ENCODE results near the gene RUNX1.

RUNX1 gene

GRCh38 chr21:34987501-34988072 lies 61.5 kb downstream of the RUNX1 start:
- Histone ChIP-seq H3K4me3 (ENCODE audit: low read depth, low read length) (no peak overlapping the region), H3K36me3 (no peaks in the 10 kb centered on the region), H3K27me3 (ENCODE audit: insufficient read depth, low read depth, severe bottlenecking) (peaks cover 98% of the 10 kb centered on the region), H3K27ac (no peak overlapping the region), H3K9me3 (ENCODE audit: severe bottlenecking) (no peaks in the 10 kb centered on the region)
- no peak for DNase-seq
- no peak for TF ChIP-seq CTCF (IDR thresholded peaks at IDR 0.05; ENCODE audit: low read depth, low read length)

GRCh38 chr21:34986561-34987500 lies 62.3 kb downstream of the RUNX1 start:
- no peak for TF ChIP-seq CTCF (IDR thresholded peaks at IDR 0.05; ENCODE audit: low read depth, low read length)
- Histone ChIP-seq H3K27ac (no peak overlapping the region), H3K4me3 (ENCODE audit: low read depth, low read length) (no peak overlapping the region), H3K9me3 (ENCODE audit: severe bottlenecking) (no peaks in the 10 kb centered on the region), H3K27me3 (ENCODE audit: insufficient read depth, low read depth, severe bottlenecking) (peaks cover 99% of the 10 kb centered on the region), H3K36me3 (no peaks in the 10 kb centered on the region)
- DNase-seq, result no peak

- no peak for TF ChIP-seq CTCF (IDR thresholded peaks at IDR 0.05; ENCODE audit: low read depth, low read length)
- peaks cover 97% of the 10 kb centered on the region for H3K27me3 ChIP-seq (ENCODE audit: insufficient read depth, low read depth, severe bottlenecking)
- H3K4me3 ChIP-seq (ENCODE audit: low read depth, low read length), result no peak overlapping the region
- H3K27ac ChIP-seq, result no peak overlapping the region
- no peaks in the 10 kb centered on the region for H3K36me3 ChIP-seq
- peaks cover 3% of the 10 kb centered on the region for H3K9me3 ChIP-seq (ENCODE audit: severe bottlenecking)
- no peak for DNase-seq
Measured at GRCh38 chr21:34984356-34985058, 64.6 kb downstream of the RUNX1 start.

GRCh38 chr21:34983680-34984086 lies 65.4 kb downstream of the RUNX1 start:
- no peaks in the 10 kb centered on the region for H3K36me3 ChIP-seq
- H3K9me3 ChIP-seq (ENCODE audit: severe bottlenecking), result peaks cover 3% of the 10 kb centered on the region
- DNase-seq, result no peak
- no peak for TF ChIP-seq CTCF (IDR thresholded peaks at IDR 0.05; ENCODE audit: low read depth, low read length)
- no peak overlapping the region for H3K4me3 ChIP-seq (ENCODE audit: low read depth, low read length)
- no peak overlapping the region for H3K27ac ChIP-seq
- H3K27me3 ChIP-seq (ENCODE audit: insufficient read depth, low read depth, severe bottlenecking), result peaks cover 96% of the 10 kb centered on the region

GRCh38 chr21:34981791-34982190 lies 67.3 kb downstream of the RUNX1 start:
- no peak overlapping the region for H3K4me3 ChIP-seq (ENCODE audit: low read depth, low read length)
- H3K9me3 ChIP-seq (ENCODE audit: severe bottlenecking), result peaks cover 3% of the 10 kb centered on the region
- no peak for DNase-seq
- H3K27me3 ChIP-seq (ENCODE audit: insufficient read depth, low read depth, severe bottlenecking), result peaks cover 96% of the 10 kb centered on the region
- no peak for TF ChIP-seq CTCF (IDR thresholded peaks at IDR 0.05; ENCODE audit: low read depth, low read length)
- H3K36me3 ChIP-seq, result no peaks in the 10 kb centered on the region
- no peak overlapping the region for H3K27ac ChIP-seq
